NCI-H2029 treated with DMSO at 0.1 percent for 48 hours (cell line): Measurements from ENCODE around the gene OR10P1.

Experiments used
- DNase-seq: peaks from one replicate; lab custom pipeline; 2025; lab: John Stamatoyannopoulos, UW

Gene OR10P1

DNA sequence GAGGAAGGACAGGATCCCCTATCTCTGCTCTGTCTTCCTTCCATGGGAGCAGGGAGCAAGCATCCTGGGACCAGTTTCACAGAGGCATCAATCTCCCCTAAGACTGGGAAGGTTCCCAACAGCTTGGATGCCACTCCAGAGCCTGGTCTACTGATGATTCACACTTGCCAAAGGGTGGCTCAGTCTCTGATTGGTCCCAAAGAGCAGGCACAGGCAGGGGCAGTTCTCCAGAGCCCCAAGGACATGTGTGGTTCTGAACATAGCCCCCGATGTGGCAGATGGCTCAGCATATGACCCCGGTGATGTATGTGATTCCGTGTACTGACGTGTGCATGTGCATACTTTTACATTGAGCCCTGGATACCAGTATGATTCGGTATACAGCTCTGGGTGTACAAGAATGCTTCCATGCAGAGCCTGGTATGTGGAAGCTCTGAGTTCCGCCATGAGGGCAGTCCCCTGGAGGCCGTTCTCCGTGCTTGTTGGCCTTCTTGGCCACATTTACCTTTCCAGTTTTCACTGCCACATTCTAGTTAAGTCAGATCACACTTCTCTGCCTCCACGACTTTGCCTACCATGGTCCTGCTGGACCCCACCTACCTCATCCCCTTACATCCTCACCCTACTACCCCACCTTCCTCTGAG, 49.8 kb downstream of the OR10P1 start:
- DNase-seq, result no peak
